Brain microvascular endothelial cell (primary cell): Measurements from ENCODE around the gene RAB4B.
"Not testable (repeated sequence)": the region's sequence is repeated elsewhere in the genome, so short reads cannot be mapped to it uniquely, and the experiment has no call there.

Source experiments
- DNase-seq: peaks from one replicate; pipeline ENCODE4 v3.0.0-alpha.2; 2020
- H3K27ac ChIP-seq: fragments of 250-450 bp; sonication (Bioruptor Pico); 2 replicates; pipeline ENCODE4 v1.5.1; 2020; ENCODE audit warnings: mild to moderate bottlenecking, moderate library complexity
- H3K27me3 ChIP-seq: fragments of 250-450 bp; sonication (Bioruptor Pico); replicated peaks from 2 replicates; pipeline ENCODE4 v1.5.1; 2020; ENCODE audit warnings: mild to moderate bottlenecking
- H3K36me3 ChIP-seq: fragments of 250-450 bp; sonication (Bioruptor Pico); replicated peaks from 2 replicates; pipeline ENCODE4 v1.5.1; 2020; ENCODE audit warnings: mild to moderate bottlenecking
- H3K4me3 ChIP-seq: 2 replicates; pipeline ENCODE4 v1.5.1; 2011; ENCODE audit warnings: low read depth, mild to moderate bottlenecking, control low read depth, low read length, moderate library complexity
- CTCF ChIP-seq: IDR thresholded peaks from 2 replicates; pipeline ENCODE4 v1.5.1; 2011; ENCODE audit warnings: low read depth, mild to moderate bottlenecking, moderate library complexity, low read length, control low read depth, inconsistent platforms; ENCODE audit errors: missing control alignments
- in situ Hi-C: cut with HindIII; loops from 2 replicates; pipeline ENCODE4 v1.10.0; 2017; ENCODE audit warnings: low sequenced_read_pairs, low pct_ligation_motif_present

The RAB4B gene

GRCh38 chr19:40778706-40779284, 748 bp downstream of the RAB4B start:
- no peak for TF ChIP-seq CTCF
- Histone ChIP-seq H3K27me3 (no peaks in the 10 kb centered on the region), H3K27ac (peak overlapping the region; percentile 90), H3K36me3 (no peaks in the 10 kb centered on the region), H3K4me3 (peak overlapping the region; percentile 72)
- in situ Hi-C loops, result no loop called here
- DNase-seq, result no peak

- no peak for DNase-seq
- Histone ChIP-seq H3K4me3 (no peak overlapping the region), H3K36me3 (no peaks in the 10 kb centered on the region), H3K27me3 (no peaks in the 10 kb centered on the region), H3K27ac (no peak overlapping the region)
- in situ Hi-C loops, result no loop called here
- TF ChIP-seq CTCF, result no peak
Measured at GRCh38 chr19:40780582-40780981, 2.5 kb downstream of the RAB4B start.

- in situ Hi-C loops, result no loop called here
- H3K4me3 ChIP-seq, result no peak overlapping the region
Measured at GRCh38 chr19:40781140-40781539, 3.1 kb downstream of the RAB4B start.

GRCh38 chr19:40783711-40784110, 5.7 kb downstream of the RAB4B start:
- Histone ChIP-seq H3K36me3 (no peaks in the 10 kb centered on the region), H3K4me3 (no peak overlapping the region), H3K27ac (no peak overlapping the region), H3K27me3 (no peaks in the 10 kb centered on the region)
- in situ Hi-C loops, result no loop called here
- no peak for TF ChIP-seq CTCF
- DNase-seq, result no peak

More at GRCh38 chr19:40781140-40781539, 3.1 kb downstream of the RAB4B start:
- no peak overlapping the region for H3K27ac ChIP-seq
- DNase-seq, result no peak
- no peaks in the 10 kb centered on the region for H3K36me3 ChIP-seq
- no peak for TF ChIP-seq CTCF
- H3K27me3 ChIP-seq, result no peaks in the 10 kb centered on the region

- DNase-seq, H3K36me3 ChIP-seq, H3K27me3 ChIP-seq, H3K27ac ChIP-seq, H3K4me3 ChIP-seq, in situ Hi-C loops: not testable (repeated sequence)
Measured at GRCh38 chr19:40784146-40784545, 6.1 kb downstream of the RAB4B start.

GRCh38 chr19:40785526-40785925, 7.5 kb downstream of the RAB4B start:
- H3K4me3 ChIP-seq, result no peak overlapping the region
- H3K27ac ChIP-seq, result no peak overlapping the region
- TF ChIP-seq CTCF, result no peak
- H3K36me3 ChIP-seq, result no peaks in the 10 kb centered on the region
- no peaks in the 10 kb centered on the region for H3K27me3 ChIP-seq
- in situ Hi-C loops, result no loop called here
- DNase-seq, result no peak
